Stimulated activated CD8-positive, alpha-beta memory T cell treated with anti-CD3 and anti-CD28 coated beads, Interleukin-12 subunit alpha, Interleukin-12 subunit beta, amount 100 ng/mL, for 24 hours (primary cell): ENCODE data around the gene CCDC18.

Experiments
- DNase-seq: peaks from one replicate; pipeline ENCODE4 v3.0.0-alpha.2; 2020; ENCODE audit errors: extremely low read depth

Gene CCDC18

DNA sequence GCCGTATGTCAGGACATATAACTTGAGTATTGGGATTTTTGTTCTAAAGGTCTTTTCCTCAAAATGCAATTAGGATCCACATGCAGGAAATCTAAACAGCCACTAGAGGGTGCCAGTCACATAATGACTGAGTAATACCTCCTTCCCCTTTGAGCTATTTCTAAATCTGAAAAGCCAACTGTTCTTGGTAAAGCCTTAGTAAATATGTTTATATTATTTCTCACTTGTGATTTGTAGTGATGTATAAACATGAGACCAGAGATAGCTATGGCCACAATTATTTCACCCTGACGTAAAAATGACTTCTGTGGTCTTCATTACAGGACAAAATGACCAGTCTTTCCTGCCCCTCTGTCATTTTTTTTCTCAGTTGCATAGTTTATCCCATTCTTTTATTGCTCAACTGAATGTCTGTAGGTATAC is 124.2 kb downstream of the CCDC18 start:
- DNase-seq, result no peak

DNA sequence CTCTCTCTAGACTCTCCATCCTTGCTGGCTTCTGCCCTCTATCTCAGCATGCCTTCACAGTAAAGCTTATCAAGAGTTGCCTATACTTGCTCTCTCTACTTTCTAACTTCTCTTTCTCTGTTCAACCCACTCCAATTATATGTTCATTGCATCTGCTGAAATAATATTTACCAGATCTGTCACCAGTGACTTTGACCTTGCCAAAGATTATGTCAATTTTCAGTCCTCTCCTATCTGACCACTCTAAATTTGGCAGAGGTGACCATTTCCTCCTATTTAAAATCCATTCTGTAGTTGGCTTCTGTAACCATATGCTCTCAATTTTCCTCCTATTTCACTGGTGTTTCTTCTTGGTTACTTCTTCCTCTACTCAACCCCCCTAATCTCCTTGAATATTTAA is 126.4 kb downstream of the CCDC18 start:
- DNase-seq, result no peak

DNA sequence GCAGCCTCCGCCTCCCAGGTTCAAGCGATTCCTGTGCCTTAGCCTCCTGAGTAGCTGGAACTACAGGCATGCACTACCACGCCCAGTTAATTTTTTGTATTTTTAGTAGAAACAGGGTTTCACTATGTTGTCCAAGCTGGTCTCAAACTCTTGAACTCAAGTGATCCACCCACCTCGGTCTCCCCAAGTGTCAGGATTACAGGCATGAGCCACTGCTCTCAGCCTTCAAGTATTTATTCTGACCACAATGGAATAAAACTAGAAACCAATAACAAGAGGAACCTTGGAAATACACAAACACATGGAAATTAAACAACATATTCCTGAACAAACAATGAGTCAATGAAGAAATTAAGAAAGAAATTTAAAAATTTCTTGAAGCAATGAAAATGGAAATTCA is 132.5 kb downstream of the CCDC18 start:
- DNase-seq, result no peak

DNA sequence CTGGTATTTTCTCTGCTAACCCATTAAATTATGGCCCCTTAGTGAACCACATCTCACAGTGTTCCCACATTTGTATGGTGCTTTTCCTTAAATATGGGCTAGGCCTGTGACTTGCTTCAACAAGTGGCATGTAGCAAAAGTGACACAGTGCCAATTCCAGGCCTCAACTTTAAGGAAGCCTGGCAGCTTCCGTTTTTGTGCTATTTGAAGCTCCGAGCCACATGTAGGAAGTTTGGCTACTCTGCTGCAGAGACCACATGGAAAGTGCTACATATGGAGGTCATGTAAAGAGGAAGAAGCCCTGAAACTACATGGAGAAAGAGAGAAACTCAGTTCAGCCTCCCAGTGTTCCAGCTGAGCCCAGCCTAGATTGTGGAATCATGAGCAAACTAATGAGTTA is 136.7 kb downstream of the CCDC18 start:
- no peak for DNase-seq

DNA sequence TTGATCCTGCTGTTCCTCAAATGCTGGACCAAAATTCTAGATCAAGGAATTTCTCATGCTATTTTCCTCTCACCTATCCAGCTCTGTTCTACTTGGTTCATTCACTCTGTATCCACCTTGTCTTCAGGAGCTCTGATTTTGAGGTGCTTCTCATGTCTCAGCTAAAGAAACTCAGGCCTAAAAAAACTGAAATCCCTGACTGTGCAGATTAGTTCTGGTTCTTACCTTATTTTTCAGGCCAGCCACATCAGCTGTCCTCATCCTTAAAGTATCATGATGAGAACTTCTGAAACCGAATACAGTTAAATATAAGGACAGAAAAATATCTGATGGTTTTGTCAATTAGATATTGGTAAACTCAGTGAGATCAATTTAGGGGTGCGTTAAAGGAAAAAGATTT is 137.4 kb downstream of the CCDC18 start:
- DNase-seq, result no peak

DNA sequence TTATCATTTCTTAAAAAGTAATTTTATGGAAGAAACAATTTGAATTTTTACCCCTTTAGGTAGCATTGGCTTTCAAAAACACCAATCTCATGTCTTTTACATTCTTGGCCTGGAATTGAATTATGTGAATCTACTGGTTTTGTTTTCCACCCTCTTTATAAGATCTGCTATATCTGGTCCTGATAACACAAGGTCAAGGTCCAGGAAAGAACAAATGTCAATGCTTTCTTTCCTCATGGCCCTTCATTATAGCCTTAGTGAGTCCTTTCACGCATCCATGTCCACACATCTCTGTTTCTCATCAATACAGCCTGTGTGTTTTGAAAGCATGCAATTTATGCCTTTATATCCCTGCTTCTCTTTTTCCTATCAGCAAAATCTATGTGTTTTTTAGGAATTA is 141.2 kb downstream of the CCDC18 start:
- DNase-seq, result no peak

DNA sequence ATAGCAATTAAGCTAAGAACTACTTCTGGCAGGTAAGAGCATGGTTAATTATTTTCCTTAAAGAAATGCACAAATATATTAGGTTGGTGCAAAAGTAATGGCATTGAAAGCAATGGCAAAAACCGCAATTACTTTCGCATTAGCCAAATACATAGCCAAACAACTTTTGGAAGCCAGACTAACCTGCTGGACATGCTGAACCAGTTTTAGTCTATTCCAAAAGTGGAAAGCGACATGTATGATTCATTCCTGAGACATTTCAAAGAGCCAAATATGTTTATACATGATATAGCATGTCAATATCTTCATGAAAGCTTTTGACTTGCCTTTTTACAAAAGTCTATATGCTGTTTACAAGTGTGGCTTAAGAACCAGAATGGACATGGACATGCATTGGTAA is 141.8 kb downstream of the CCDC18 start:
- DNase-seq, result no peak

DNA sequence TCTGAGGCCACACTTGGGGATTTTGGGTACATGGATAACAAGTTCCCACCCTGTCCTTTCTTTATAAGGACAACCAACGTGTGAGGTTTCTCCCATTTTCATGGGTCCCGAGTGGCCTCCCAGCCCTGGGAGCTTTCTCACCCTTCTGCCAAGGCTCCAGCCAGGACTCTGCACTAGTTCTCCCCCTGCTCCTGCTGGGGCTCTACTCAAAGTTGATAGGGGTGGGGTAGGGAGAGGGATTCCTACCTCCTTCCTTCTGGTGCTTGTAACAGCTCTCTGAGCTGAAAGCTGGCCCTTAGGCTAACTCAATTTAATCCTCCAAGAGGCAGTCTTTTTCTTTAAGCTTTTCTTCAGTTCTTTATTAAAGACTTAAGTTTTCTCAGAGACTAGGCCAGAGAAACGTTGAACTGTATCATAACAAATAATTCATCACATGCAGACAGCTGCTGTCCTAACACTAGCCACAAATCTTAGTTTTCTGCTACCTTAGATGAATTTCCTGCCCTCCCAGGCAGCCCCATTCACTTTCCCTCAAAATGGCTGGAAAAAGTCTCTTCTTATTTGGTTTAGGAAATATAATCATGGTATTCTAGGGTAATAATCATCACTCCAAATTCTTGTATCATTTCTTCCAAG is 142.8 kb downstream of the CCDC18 start:
- no peak for DNase-seq

DNA sequence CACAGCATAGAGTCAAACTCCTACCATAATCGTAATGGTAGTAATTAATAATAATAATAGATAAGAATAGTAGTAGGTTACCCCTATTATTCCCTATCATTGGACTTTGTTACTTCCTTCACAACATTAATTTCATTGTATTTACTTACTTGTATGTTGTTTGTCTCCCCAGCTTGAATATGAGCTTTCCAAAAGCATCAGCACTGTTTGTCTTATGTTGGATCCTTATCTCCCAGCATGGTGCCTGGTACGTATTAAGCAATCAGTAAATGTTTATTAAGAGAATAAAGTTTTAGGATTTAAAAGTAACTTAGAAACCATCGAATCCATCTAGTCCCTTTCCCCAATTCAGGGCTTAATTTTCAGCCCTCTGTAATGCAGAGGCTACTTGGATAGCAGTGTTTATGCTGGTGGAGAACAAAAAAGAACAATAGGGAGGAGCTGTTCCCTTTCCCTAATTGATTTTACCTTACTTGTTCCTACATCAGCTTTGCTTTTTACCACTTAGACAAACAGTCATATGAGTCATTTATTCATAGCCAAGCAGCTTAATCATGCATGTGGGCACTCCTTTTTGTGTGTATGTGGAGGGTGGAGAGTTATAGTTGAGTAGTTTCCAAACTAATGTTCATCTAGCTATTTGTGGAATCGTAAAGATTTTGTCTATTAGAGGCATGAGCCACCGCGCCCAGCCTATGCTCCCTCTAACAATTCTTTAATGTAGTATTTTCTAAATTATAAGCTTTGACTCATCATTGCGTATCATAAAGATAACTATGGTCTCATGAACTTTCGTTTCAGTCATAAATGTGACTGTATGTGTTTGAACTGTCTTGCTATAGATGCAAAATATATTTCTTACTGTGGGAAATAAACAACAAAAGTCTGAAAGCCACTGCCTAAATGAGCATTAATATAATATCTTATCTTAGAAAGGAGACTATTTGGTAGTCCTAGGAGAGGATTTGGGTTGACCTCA is 144.3 kb downstream of the CCDC18 start:
- no peak for DNase-seq
